ENCODE data around the gene BPI. TPM values are rescaled to one million over a fixed set of nuclear protein-coding genes. Genes with fewer than 3 reads are reported as not detected.
A peak's percentile ranks its signal among the peaks of the same experiment; 100 is the strongest.

The BPI gene
- total and polyA plus RNA-seq, 2 donors = 0.09 to 0.32 TPM

GRCh38 chr20:38284893-38285444 is 19.0 kb upstream of the BPI start:
- 97% methylated on average over 5 of the region's 5 CpGs for WGBS
- Histone ChIP-seq H3K36me3 (ENCODE audit: insufficient read depth) (no peaks in the 10 kb centered on the region), H3K27ac (ENCODE audit: low read depth) (no peak overlapping the region), H3K4me1 (ENCODE audit: insufficient read depth) (no peaks in the 10 kb centered on the region), H3K4me3 (ENCODE audit: low read depth, low read length) (no peak overlapping the region)
- DNase-seq (ENCODE audit: extremely low spot score) = no peak

GRCh38 chr20:38286586-38287531 is 17.1 kb upstream of the BPI start:
- 47% methylated on average over 16 of the region's 16 CpGs for WGBS
- no peak for DNase-seq (ENCODE audit: extremely low spot score)
- Histone ChIP-seq H3K4me1 (ENCODE audit: insufficient read depth) (no peaks in the 10 kb centered on the region), H3K4me3 (ENCODE audit: low read depth, low read length) (no peak overlapping the region), H3K27ac (ENCODE audit: low read depth) (no peak overlapping the region), H3K36me3 (ENCODE audit: insufficient read depth) (no peaks in the 10 kb centered on the region)

GRCh38 chr20:38290829-38291814 is 12.8 kb upstream of the BPI start:
- Histone ChIP-seq H3K4me3 (ENCODE audit: low read depth, low read length) (no peak overlapping the region), H3K36me3 (ENCODE audit: insufficient read depth) (no peaks in the 10 kb centered on the region), H3K27ac (ENCODE audit: low read depth) (no peak overlapping the region), H3K4me1 (ENCODE audit: insufficient read depth) (no peaks in the 10 kb centered on the region)
- WGBS = 46% methylated on average over 21 of the region's 21 CpGs
- DNase-seq (ENCODE audit: extremely low spot score) = no peak

- WGBS = 79% methylated on average over 3 of the region's 3 CpGs
- Histone ChIP-seq H3K4me1 (ENCODE audit: insufficient read depth) (no peaks in the 10 kb centered on the region), H3K4me3 (ENCODE audit: low read depth, low read length) (no peak overlapping the region), H3K27ac (ENCODE audit: low read depth) (no peak overlapping the region), H3K36me3 (ENCODE audit: insufficient read depth) (no peaks in the 10 kb centered on the region)
- no peak for DNase-seq (ENCODE audit: extremely low spot score)
Measured at GRCh38 chr20:38291966-38292365, 12.0 kb upstream of the BPI start.

- no peaks in the 10 kb centered on the region for H3K4me1 ChIP-seq (ENCODE audit: insufficient read depth)
- H3K36me3 ChIP-seq (ENCODE audit: insufficient read depth) = no peaks in the 10 kb centered on the region
- H3K4me3 ChIP-seq (ENCODE audit: low read depth, low read length) = no peak overlapping the region
- H3K27ac ChIP-seq (ENCODE audit: low read depth) = no peak overlapping the region
- no peak for DNase-seq (ENCODE audit: extremely low spot score)
- 68% methylated on average over 7 of the region's 7 CpGs for WGBS
Measured at GRCh38 chr20:38293491-38294065, 10.4 kb upstream of the BPI start.

GRCh38 chr20:38294076-38294591 is 9.8 kb upstream of the BPI start:
- no peak for DNase-seq (ENCODE audit: extremely low spot score)
- Histone ChIP-seq H3K4me1 (ENCODE audit: insufficient read depth) (no peaks in the 10 kb centered on the region), H3K36me3 (ENCODE audit: insufficient read depth) (no peaks in the 10 kb centered on the region), H3K27ac (ENCODE audit: low read depth) (no peak overlapping the region), H3K4me3 (ENCODE audit: low read depth, low read length) (no peak overlapping the region)
- WGBS = 88% methylated on average over 11 of the region's 11 CpGs

- no peaks in the 10 kb centered on the region for H3K4me1 ChIP-seq (ENCODE audit: insufficient read depth)
- no peak overlapping the region for H3K27ac ChIP-seq (ENCODE audit: low read depth)
- WGBS = 89% methylated on average over 5 of the region's 5 CpGs
- no peaks in the 10 kb centered on the region for H3K36me3 ChIP-seq (ENCODE audit: insufficient read depth)
- no peak for DNase-seq (ENCODE audit: extremely low spot score)
- no peak overlapping the region for H3K4me3 ChIP-seq (ENCODE audit: low read depth, low read length)
Measured at GRCh38 chr20:38295811-38296210, 8.1 kb upstream of the BPI start.

- no peak overlapping the region for H3K27ac ChIP-seq (ENCODE audit: low read depth)
- no peak overlapping the region for H3K4me3 ChIP-seq (ENCODE audit: low read depth, low read length)
- H3K36me3 ChIP-seq (ENCODE audit: insufficient read depth) = no peaks in the 10 kb centered on the region
- H3K4me1 ChIP-seq (ENCODE audit: insufficient read depth) = no peaks in the 10 kb centered on the region
- no peak for DNase-seq (ENCODE audit: extremely low spot score)
- WGBS = 78% methylated on average over 11 of the region's 11 CpGs
Measured at GRCh38 chr20:38296433-38296832, 7.5 kb upstream of the BPI start.

- WGBS = 96% methylated on average over 7 of the region's 7 CpGs
- Histone ChIP-seq H3K36me3 (ENCODE audit: insufficient read depth) (no peaks in the 10 kb centered on the region), H3K4me1 (ENCODE audit: insufficient read depth) (no peaks in the 10 kb centered on the region), H3K4me3 (ENCODE audit: low read depth, low read length) (no peak overlapping the region), H3K27ac (ENCODE audit: low read depth) (no peak overlapping the region)
- DNase-seq (ENCODE audit: extremely low spot score) = no peak
Measured at GRCh38 chr20:38297916-38298674, 5.9 kb upstream of the BPI start.

- Histone ChIP-seq H3K27ac (ENCODE audit: low read depth) (no peak overlapping the region), H3K4me1 (ENCODE audit: insufficient read depth) (no peaks in the 10 kb centered on the region), H3K4me3 (ENCODE audit: low read depth, low read length) (no peak overlapping the region), H3K36me3 (ENCODE audit: insufficient read depth) (no peaks in the 10 kb centered on the region)
- peak; percentile 49 for DNase-seq (ENCODE audit: extremely low spot score)
- WGBS = 16% methylated on average over 13 of the region's 13 CpGs
Measured at GRCh38 chr20:38298768-38299288, 5.1 kb upstream of the BPI start.

GRCh38 chr20:38299963-38300362 is 4.0 kb upstream of the BPI start:
- WGBS = 82% methylated on average over 6 of the region's 6 CpGs

GRCh38 chr20:38300438-38300837 is 3.5 kb upstream of the BPI start:
- H3K27ac ChIP-seq (ENCODE audit: low read depth) = no peak overlapping the region
- no peak overlapping the region for H3K4me3 ChIP-seq (ENCODE audit: low read depth, low read length)
- no peaks in the 10 kb centered on the region for H3K36me3 ChIP-seq (ENCODE audit: insufficient read depth)
- WGBS = 88% methylated on average over 4 of the region's 4 CpGs
- no peaks in the 10 kb centered on the region for H3K4me1 ChIP-seq (ENCODE audit: insufficient read depth)
- no peak for DNase-seq (ENCODE audit: extremely low spot score)

More at GRCh38 chr20:38299963-38300362, 4.0 kb upstream of the BPI start:
- Histone ChIP-seq H3K27ac (ENCODE audit: low read depth) (no peak overlapping the region), H3K4me1 (ENCODE audit: insufficient read depth) (no peaks in the 10 kb centered on the region), H3K36me3 (ENCODE audit: insufficient read depth) (no peaks in the 10 kb centered on the region), H3K4me3 (ENCODE audit: low read depth, low read length) (no peak overlapping the region)
- no peak for DNase-seq (ENCODE audit: extremely low spot score)

Measured in urinary bladder (tissue), 4 donors.